ENCODE data around the gene IL1RAPL1.

IL1RAPL1 gene

DNA sequence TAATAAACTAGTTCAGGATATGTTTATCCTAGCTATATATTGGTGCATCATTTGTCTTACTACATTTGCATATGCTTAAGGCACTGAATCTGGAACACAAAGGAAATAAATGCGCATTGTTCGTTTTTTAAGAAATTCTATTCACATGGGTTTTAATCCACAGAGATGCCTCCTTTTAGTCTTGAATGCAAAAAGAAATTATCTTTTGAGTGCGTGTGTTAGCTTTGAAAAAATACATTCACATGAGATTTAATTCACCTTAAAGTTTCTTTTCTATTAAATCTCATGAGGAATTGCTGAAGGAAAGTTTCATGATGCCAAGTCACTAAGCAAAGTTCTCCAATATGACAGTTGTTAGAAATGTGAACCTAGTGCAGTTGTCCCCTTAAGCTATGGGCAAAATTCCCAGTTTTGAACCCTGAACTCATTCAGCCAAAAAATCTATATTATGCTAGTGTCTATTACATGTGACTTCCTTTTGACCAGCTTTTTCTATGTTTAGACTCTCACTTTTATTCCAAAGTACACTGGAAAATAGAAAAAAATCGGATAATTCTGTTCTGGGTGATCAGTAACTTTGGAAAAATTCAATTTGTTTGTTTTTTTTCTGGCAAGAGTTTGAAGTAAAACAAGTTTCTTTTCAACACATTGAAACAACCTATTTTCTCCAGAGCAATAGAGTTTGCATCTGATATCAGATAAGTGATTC is 1201.9 kb downstream of the IL1RAPL1 start:
- TF ChIP-seq EZH2 (IDR thresholded peaks at IDR 0.05; ENCODE audit: borderline replicate concordance, low read depth, low read length, severe bottlenecking) (no peak), CTCF (IDR thresholded peaks at IDR 0.05; ENCODE audit: borderline replicate concordance, extremely low read depth, low read length, poor library complexity, severe bottlenecking) (no peak)

DNA sequence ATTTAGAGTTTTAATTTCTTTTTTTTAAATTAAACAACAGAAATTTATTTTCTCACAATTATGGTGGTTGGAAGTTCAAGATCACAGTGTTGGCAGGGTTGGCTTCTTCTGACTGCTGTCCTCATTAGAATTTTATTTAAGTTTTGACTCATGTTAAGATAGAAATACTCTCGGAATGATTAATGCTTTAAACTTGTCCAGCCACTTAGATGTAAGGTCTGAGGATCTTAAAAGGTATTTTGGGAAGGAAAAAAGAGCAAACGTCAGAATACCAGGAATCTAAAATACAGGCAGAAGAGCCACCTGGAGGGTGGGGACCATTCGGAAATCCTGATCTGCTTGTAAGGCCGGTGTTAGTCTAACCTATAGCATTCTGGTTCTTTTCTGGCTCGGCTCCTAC is 1205.1 kb downstream of the IL1RAPL1 start:
- no peak overlapping the region for H3K9ac ChIP-seq (ENCODE audit: low read depth, low read length)
- ATAC-seq (ENCODE audit: insufficient read depth, low read depth) (no peak), DNase-seq (no peak)
- H3K4me2 ChIP-seq (ENCODE audit: insufficient read depth, low read length): no peak overlapping the region
- TF ChIP-seq CTCF (IDR thresholded peaks at IDR 0.05; ENCODE audit: borderline replicate concordance, extremely low read depth, low read length, poor library complexity, severe bottlenecking) (no peak), EZH2 (IDR thresholded peaks at IDR 0.05; ENCODE audit: borderline replicate concordance, low read depth, low read length, severe bottlenecking) (no peak)
- no peaks in the 10 kb centered on the region for H3K27me3 ChIP-seq (ENCODE audit: insufficient read depth, low read length, poor library complexity)
- H3K4me1 ChIP-seq (ENCODE audit: insufficient read depth, low read length): no peaks in the 10 kb centered on the region
- H2AFZ ChIP-seq (ENCODE audit: low read depth, low read length): no peak overlapping the region
- no peaks in the 10 kb centered on the region for H3K9me3 ChIP-seq (ENCODE audit: insufficient read depth, low read length, severe bottlenecking)
- H4K20me1 ChIP-seq (ENCODE audit: insufficient read depth, low read length): no peaks in the 10 kb centered on the region
- no peak overlapping the region for H3K27ac ChIP-seq (ENCODE audit: low read length)
- no peaks in the 10 kb centered on the region for H3K36me3 ChIP-seq (ENCODE audit: insufficient read depth, low read length)
- no peaks in the 10 kb centered on the region for H3K79me2 ChIP-seq (ENCODE audit: insufficient read depth, low read length)
- H3K4me3 ChIP-seq (ENCODE audit: low read depth in 1 of 2, low read length in 2 of 2): no peak overlapping the region

More for the DNA sequence above, 1201.9 kb downstream of the IL1RAPL1 start:
- Histone ChIP-seq H2AFZ (ENCODE audit: low read depth, low read length) (no peak overlapping the region), H3K9ac (ENCODE audit: low read depth, low read length) (no peak overlapping the region), H3K9me3 (ENCODE audit: insufficient read depth, low read length, severe bottlenecking) (no peaks in the 10 kb centered on the region), H4K20me1 (ENCODE audit: insufficient read depth, low read length) (no peaks in the 10 kb centered on the region), H3K4me3 (ENCODE audit: low read depth in 1 of 2, low read length in 2 of 2) (no peak overlapping the region), H3K36me3 (ENCODE audit: insufficient read depth, low read length) (no peaks in the 10 kb centered on the region), H3K4me2 (ENCODE audit: insufficient read depth, low read length) (no peak overlapping the region), H3K4me1 (ENCODE audit: insufficient read depth, low read length) (no peaks in the 10 kb centered on the region), H3K27me3 (ENCODE audit: insufficient read depth, low read length, poor library complexity) (no peaks in the 10 kb centered on the region), H3K27ac (ENCODE audit: low read length) (no peak overlapping the region), H3K79me2 (ENCODE audit: insufficient read depth, low read length) (no peaks in the 10 kb centered on the region)
- ATAC-seq (ENCODE audit: insufficient read depth, low read depth) (no peak), DNase-seq (no peak)

GRCh38 chrX:29797156-29797555 is 1209.9 kb downstream of the IL1RAPL1 start:
- Histone ChIP-seq H3K27ac (ENCODE audit: low read length) (no peak overlapping the region), H3K9ac (ENCODE audit: low read depth, low read length) (no peak overlapping the region), H3K9me3 (ENCODE audit: insufficient read depth, low read length, severe bottlenecking) (no peaks in the 10 kb centered on the region), H3K4me2 (ENCODE audit: insufficient read depth, low read length) (no peak overlapping the region), H3K27me3 (ENCODE audit: insufficient read depth, low read length, poor library complexity) (no peaks in the 10 kb centered on the region), H3K36me3 (ENCODE audit: insufficient read depth, low read length) (no peaks in the 10 kb centered on the region), H3K79me2 (ENCODE audit: insufficient read depth, low read length) (no peaks in the 10 kb centered on the region), H4K20me1 (ENCODE audit: insufficient read depth, low read length) (no peaks in the 10 kb centered on the region), H2AFZ (ENCODE audit: low read depth, low read length) (no peak overlapping the region), H3K4me3 (ENCODE audit: low read depth in 1 of 2, low read length in 2 of 2) (no peak overlapping the region), H3K4me1 (ENCODE audit: insufficient read depth, low read length) (no peaks in the 10 kb centered on the region)
- no peak for TF ChIP-seq EZH2 (IDR thresholded peaks at IDR 0.05; ENCODE audit: borderline replicate concordance, low read depth, low read length, severe bottlenecking)
- TF ChIP-seq CTCF (IDR thresholded peaks at IDR 0.05; ENCODE audit: borderline replicate concordance, extremely low read depth, low read length, poor library complexity, severe bottlenecking): no peak
- ATAC-seq (ENCODE audit: insufficient read depth, low read depth) (no peak), DNase-seq (no peak)

Measured in DND-41 (cell line).